Measurements from ENCODE around the gene LAPTM5.

Gene LAPTM5

GRCh38 chr1:30803562-30803961 lies 46.0 kb upstream of the LAPTM5 start:
- TF ChIP-seq CTCF (IDR thresholded peaks at IDR 0.05; ENCODE audit: low read depth, low read length), result no peak
- no peak for DNase-seq (ENCODE audit: low read depth, low spot score)
- H3K4me3 ChIP-seq (ENCODE audit: low read depth, low read length), result no peak overlapping the region
- in situ Hi-C loops (cut with HindIII; ENCODE audit: low sequenced_read_pairs), result loop anchor here (5.0 kb wide), 1 partner anchor 109 kb away; no protein-coding TSS in a partner anchor

GRCh38 chr1:30801771-30802198 lies 44.2 kb upstream of the LAPTM5 start:
- DNase-seq (ENCODE audit: low read depth, low spot score), result peak; percentile 60
- TF ChIP-seq CTCF (IDR thresholded peaks at IDR 0.05; ENCODE audit: low read depth, low read length), result peak; percentile 97
- in situ Hi-C loops (cut with HindIII; ENCODE audit: low sequenced_read_pairs), result loop anchor here (5.0 kb wide), 1 partner anchor 111 kb away; no protein-coding TSS in a partner anchor
- H3K4me3 ChIP-seq (ENCODE audit: low read depth, low read length), result no peak overlapping the region

GRCh38 chr1:30799233-30799511 lies 41.6 kb upstream of the LAPTM5 start:
- no peak for DNase-seq (ENCODE audit: low read depth, low spot score)
- TF ChIP-seq CTCF (IDR thresholded peaks at IDR 0.05; ENCODE audit: low read depth, low read length), result no peak
- no peak overlapping the region for H3K4me3 ChIP-seq (ENCODE audit: low read depth, low read length)
- in situ Hi-C loops (cut with HindIII; ENCODE audit: low sequenced_read_pairs), result no loop called here

GRCh38 chr1:30798389-30799232 lies 41.0 kb upstream of the LAPTM5 start:
- in situ Hi-C loops (cut with HindIII; ENCODE audit: low sequenced_read_pairs), result no loop called here
- no peak for DNase-seq (ENCODE audit: low read depth, low spot score)
- H3K4me3 ChIP-seq (ENCODE audit: low read depth, low read length), result no peak overlapping the region
- no peak for TF ChIP-seq CTCF (IDR thresholded peaks at IDR 0.05; ENCODE audit: low read depth, low read length)

GRCh38 chr1:30795026-30795425 lies 37.5 kb upstream of the LAPTM5 start:
- H3K4me3 ChIP-seq (ENCODE audit: low read depth, low read length), result no peak overlapping the region
- in situ Hi-C loops (cut with HindIII; ENCODE audit: low sequenced_read_pairs), result no loop called here
- no peak for DNase-seq (ENCODE audit: low read depth, low spot score)
- no peak for TF ChIP-seq CTCF (IDR thresholded peaks at IDR 0.05; ENCODE audit: low read depth, low read length)

- no peak overlapping the region for H3K4me3 ChIP-seq (ENCODE audit: low read depth, low read length)
- in situ Hi-C loops (cut with HindIII; ENCODE audit: low sequenced_read_pairs), result no loop called here
- no peak for TF ChIP-seq CTCF (IDR thresholded peaks at IDR 0.05; ENCODE audit: low read depth, low read length)
These were observed 36.7 kb upstream of the LAPTM5 start for GRCh38 chr1:30794260-30794659.

More at GRCh38 chr1:30794260-30794659, 36.7 kb upstream of the LAPTM5 start:
- no peak for DNase-seq (ENCODE audit: low read depth, low spot score)
